NCI-H2081 (cell line): ENCODE data around the gene FNDC3B.
A peak's percentile ranks its signal among the peaks of the same experiment; 100 is the strongest.
"Not testable (repeated sequence)": the region's sequence is repeated elsewhere in the genome, so short reads cannot be mapped to it uniquely, and the experiment has no call there.

Source experiments
- DNase-seq, 2 experiments: peaks; one replicate each; lab custom pipeline; 2025; lab: John Stamatoyannopoulos, UW

The FNDC3B gene

DNA sequence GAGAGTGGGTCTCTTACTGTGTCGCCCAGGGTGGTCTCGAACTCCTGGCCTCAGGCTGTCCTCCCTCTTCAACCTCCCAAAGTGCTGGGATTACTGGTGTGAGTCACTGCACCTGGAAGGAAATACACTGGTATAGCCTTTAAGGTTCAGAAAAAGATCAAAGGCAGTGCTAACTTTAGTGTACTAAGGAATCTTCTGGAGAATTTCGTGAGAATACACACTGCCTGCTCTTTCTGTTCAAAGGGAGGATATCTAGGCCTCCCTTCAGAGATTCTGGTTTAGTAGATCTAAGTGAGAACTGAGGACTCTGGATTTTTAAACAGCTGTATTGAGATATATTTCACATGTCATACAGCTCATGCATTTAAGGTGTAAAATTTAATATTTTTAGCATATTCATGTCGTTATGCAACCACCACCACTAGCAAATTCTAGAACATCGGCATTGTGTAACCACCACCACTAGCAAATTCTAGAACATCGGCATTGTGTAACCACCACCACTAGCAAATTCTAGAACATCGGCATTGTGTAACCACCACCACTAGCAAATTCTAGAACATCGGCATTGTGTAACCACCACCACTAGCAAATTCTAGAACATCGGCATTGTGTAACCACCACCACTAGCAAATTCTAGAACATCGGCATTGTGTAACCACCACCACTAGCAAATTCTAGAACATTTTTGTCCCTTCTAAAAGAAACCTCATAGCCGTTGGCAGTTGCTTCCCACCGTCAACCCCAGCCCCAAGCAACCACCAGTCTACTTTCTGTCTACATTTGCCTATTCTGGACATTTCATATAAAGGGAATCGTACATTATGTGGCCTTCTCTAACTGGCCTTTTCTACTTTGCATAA lies 54.4 kb downstream of the FNDC3B start:
- DNase-seq = not testable (repeated sequence)

DNA sequence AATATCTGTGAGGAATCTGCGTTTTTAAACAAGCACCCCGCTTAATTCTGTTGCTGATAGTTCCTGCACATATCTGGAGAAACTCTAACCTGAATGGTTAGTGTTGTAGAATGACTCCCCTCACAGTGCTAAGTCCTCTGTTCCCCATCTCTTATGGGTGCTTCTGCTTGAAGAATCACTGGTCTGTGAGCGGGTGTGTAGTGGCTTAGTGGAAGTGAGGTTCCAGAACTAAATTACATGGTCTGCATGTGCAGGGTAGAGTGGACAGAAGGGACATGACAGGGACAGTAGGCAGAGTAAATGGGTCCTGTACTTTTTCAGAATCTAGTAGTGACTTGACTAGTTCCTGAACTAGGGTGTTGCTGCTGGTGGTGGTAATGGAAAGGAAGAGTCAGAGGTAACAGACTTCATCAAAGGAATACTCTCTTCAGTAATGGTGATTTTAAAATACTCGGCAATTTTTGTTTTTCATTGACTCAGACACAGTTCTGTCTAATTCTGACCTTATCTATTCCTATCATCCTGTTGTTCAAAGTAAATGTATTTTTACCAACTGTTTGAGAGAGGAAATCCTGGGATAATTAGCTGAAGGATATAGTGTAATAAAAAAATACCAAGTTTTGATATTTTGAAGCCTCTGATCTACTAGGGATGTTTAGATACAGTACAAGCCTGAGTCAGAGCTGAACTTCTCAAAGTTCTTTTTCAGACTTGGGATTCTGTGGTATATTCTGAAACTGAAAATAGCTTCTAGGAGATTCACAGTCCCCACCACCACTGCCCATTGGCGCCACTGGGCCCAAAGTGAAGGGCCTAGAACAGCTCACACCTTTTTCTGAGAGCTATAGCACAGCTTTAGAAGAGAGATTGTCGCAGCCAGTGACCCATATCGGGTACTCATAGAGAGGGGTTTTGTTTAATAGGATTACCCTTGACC lies 55.5 kb downstream of the FNDC3B start:
- DNase-seq = no peak

- peak in 1 of 2 experiments; percentile 22 for DNase-seq
Observed at GRCh38 chr3:172096881-172097420, 57.6 kb downstream of the FNDC3B start.

DNA sequence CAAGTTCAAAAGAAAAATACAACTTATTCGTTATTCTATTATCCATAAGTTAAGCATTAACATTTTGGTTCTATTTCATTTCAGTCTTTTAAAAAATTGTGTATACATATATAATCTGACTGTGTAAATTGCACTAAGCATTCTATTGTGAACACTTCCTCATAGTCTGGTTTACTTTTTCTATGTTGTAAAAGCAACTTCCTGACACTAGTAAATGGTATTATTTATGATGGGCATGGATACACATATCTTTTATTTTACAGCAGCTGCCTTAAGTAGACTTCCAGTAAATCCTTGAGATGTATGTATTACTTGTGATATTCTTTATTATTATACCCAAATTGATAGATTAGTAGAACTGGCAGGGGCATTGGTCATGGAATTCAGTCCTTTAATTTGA lies 58.2 kb downstream of the FNDC3B start:
- no peak for DNase-seq

DNA sequence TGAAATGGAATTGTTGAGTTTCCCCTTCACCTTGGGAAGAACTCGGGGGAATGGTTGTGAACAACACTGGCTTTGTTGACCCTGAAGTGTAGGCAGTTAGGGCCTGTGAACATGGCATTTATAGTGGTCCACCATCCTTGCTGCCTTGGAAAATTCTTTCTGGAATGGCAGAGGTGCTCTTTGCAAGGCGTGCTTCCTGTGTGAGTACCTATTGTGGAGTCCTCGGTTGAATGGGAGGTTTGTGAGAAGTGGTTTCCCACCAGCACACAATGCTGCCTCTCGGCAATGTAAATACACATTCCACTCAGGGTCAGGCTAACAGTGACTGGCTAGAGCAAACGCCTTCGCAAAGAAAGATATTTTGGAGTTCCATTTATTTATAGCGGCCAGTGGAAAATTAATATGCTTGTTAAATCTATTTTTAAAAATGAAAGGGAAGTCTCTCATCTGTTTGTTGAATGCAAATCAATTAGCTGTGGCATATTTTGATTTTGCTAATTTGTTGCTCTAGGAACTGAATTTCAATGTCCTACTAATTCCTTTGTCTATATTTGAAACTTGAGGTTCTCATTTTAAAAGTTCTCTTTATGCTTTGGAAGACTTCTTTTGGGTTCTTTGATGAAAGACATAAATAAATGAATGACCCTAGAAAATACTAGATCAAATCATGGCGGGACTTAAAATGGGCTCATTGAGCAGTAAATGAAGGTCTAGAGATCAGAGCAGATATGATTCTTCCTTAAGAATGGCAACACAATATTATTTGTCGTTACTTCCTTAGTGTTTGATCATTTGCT lies 59.5 kb downstream of the FNDC3B start:
- DNase-seq = peak; percentile 18 to 82

DNA sequence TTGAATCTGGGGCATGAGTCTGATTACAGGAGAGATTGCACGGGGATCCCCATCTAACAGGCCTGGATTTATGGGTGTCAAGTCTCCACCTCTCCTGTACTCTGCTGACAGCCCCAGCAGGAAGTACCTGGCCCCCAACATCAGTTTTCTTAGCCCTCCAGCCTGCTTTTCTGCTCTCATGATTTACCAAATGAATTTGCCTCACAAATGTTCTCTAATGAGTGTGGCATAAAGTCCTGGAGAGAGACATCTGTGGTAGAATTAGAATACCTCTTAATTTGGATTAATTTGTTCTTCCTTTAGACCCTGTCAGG lies 60.1 kb downstream of the FNDC3B start:
- no peak for DNase-seq

- no peak for DNase-seq
Observed at GRCh38 chr3:172100482-172100881, 61.1 kb downstream of the FNDC3B start.

- no peak for DNase-seq
Observed at GRCh38 chr3:172101107-172101506, 61.7 kb downstream of the FNDC3B start.

DNA sequence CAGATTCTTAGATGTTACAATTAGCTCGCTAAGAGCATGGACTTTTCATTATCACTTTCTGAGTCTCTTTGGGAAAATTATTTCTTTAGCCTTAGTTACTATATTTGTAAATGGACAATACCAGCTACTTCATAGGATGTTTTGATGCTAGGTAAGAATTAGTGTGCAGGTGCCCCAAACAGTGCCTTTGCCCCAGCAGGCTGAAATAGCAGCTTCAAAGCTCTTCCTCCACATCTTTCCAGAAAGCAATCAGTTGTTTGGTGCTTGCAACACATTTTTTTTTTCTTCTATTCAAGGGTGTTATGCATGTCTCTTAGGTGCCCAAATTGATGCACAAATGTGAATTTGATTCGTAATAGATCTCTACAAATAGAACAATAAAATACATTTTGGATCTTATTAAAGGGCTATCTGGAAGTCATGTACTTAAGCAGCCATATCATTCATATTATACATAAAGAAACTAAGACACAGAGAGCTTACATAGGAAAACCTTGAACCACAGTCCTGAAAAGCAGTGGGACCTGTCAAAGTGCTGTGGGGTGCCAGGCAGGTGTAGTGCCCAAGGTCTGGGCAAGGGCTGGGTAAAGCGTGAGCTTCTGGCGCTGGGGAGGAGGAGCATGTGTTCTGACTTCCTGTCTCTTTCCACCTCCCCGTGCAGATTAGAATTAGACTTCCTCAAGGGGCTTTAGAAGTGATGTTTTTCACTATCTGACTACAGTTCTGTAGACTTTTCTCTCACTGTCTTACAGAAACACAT lies 62.9 kb downstream of the FNDC3B start:
- DNase-seq = no peak

DNA sequence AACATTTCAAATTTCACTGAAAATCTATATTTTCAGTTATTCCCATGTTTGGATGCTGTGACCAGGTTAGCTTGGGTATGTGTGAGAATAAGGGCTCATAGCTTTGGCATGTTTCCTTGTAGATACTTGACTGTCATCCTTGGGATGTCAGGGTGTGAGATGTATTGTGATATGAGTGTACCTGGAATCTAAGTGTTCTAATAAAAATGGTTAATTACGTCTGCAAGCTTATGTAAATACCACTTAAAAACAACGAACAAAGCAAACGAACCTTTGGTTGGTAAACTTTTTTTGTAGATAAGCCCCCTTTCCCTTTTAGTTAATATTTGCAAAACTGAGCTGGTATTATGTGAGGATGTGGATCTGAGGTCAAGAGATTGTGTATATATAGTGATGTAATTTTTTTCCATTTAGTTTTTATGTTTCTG lies 63.5 kb downstream of the FNDC3B start:
- no peak for DNase-seq

- DNase-seq = no peak
Observed at GRCh38 chr3:172103724-172104123, 64.3 kb downstream of the FNDC3B start.

- peak; percentile 9 to 46 for DNase-seq
Observed at GRCh38 chr3:172104471-172105072, 65.2 kb downstream of the FNDC3B start.

- no peak for DNase-seq
Observed at GRCh38 chr3:172106037-172106954, 66.9 kb downstream of the FNDC3B start.

DNA sequence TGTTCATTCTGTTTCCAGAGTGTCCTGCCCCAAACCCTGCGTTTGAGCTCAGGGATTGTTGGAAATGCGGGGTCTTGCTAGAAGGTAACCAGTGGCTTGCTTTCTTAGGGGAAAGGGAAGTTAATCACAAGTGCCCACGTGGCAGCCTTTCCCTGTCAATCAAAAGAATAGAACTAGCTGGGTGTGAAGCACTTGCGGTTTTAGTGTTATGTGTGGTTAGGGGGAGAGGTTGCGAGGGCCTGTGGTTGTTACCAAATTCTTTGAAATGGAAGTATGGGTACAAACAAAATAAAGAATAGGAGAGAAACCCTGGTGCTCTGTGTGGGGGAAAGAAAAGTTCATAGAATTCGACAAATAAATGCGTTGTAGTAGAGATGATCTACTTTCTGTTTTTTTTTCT lies 67.6 kb downstream of the FNDC3B start:
- no peak for DNase-seq

DNA sequence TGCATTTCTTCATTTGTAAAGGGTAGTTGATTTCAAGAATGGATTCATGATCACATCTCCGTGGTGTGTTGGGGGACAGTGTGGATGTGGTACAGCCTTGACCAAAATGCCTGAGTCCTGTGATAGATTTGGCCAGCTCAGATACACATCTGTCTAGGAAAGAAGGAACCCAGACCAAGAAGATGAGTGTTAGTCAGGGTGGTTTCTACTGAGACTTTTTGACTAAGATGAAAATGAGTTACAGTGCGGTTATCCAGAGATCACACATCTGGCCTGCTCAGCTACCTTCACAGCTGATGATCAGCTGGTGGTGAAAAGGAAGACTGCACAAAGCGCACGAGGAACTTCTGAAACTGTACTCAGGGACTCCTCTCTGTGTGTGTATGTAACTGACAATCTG lies 68.0 kb downstream of the FNDC3B start:
- DNase-seq = no peak

DNA sequence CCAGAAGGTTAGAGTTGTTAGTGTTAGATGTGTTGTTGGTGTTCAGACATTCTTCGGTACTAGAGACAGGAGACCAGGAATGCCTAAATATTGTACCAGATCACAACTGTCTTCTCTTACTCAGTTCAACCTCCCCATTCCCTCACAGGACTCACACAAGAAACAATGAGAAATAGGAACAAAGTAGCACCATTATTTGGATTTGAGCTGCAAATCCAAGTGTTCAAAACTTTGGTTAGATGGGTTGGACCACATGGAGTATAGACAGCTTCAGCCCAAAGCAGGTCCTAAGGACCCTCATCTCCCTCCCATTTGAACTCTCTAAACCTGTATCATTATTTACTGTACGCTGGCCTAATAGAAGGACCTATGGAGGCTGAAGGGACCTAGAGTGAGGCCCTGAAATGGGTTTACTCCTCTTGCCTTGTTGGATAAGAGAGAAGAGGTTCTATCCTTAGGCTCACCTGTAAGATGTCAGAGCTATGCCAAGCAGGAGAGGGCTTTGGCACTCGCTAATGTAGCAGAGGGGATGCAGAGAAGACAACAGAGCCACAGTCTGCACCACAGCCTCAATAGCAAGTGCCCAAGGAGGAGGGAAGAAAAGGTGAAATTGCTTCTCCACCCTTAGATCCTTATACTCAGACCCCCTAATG lies 70.9 kb downstream of the FNDC3B start:
- no peak for DNase-seq

GRCh38 chr3:172111163-172111562 lies 71.8 kb downstream of the FNDC3B start:
- peak in 1 of 2 experiments; percentile 33 for DNase-seq

DNA sequence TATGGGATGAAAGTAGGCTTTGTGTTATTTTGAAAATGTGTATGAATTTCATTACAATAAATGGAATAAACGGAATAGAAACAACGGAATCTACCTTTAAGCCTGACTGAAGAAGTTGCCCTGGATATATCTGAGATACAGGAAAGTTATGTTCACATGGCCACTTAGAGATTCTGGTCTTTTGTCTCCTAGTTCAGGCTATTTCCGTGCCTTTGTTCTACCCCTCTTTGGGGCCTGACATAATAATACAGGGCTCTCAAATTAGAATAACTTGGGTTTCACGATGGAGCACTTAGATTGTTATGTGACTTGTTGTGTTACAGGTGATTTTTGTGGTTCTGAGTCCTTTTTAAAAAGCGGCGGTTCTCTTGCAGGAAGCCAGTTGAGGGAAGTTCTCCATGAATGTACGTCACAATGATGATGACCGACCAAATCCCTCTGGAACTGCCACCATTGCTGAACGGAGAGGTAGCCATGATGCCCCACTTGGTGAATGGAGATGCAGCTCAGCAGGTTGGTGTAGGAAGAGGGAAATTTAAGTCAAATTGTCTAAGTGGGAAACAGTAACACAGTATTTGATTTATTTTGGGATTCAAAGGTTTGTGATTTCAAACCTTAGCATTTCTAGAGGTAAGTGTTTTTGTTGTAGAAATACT lies 72.8 kb downstream of the FNDC3B start:
- no peak for DNase-seq

GRCh38 chr3:172112734-172113120 lies 73.3 kb downstream of the FNDC3B start:
- no peak for DNase-seq
